HG02981 (cell line): Measurements from ENCODE around the gene REC114.

Experiments used
- ATAC-seq: cut with Tn5 transposase; IDR thresholded peaks from one replicate; pipeline ENCODE4 v1.9.1; 2021; ENCODE audit warnings: mild to moderate bottlenecking, moderate library complexity; ENCODE audit not compliant: unreplicated experiment

REC114 gene

GRCh38 chr15:73601451-73602445 lies 158.8 kb downstream of the REC114 start:
- ATAC-seq = no peak

- no peak for ATAC-seq
Observed at GRCh38 chr15:73602446-73602843, 159.5 kb downstream of the REC114 start.

DNA sequence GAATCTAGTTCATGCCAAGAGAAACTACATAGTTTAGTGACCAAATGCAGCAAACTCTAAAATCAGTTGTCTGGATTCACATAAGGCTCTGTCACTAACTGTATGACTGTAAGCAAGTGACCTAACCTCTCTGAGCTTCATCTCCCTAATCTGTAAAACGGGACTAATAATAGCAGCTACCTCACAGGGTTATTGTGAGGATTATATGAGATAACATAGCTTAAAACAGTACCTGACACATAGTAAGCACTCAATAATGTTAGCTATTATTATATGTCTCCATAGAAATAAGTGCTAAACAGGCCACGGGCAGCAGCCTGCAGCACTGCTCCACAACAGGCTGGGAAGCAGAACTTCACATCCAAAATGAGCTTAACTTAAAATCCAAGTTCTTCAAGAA lies 160.0 kb downstream of the REC114 start:
- ATAC-seq = no peak

DNA sequence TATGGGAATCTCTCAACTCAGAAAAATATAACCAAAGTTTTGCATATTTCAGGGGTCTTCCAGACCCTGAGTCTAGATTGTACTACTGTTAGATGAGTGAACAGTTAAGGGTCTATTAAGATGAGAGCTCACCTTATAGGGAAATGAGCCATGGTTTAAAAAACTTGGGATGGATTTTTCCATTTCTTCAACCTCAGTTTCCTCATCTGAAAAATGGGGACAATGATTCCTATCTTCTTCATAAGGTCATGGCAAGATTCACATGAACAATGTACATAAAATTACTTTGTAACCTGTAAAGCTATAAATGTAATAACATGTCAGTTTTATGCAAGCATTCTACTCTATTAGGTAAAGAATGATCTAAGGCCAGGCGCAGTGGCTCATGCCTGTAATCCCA lies 161.5 kb downstream of the REC114 start:
- ATAC-seq = no peak

- no peak for ATAC-seq
Observed at GRCh38 chr15:73605759-73606436, 162.9 kb downstream of the REC114 start.

DNA sequence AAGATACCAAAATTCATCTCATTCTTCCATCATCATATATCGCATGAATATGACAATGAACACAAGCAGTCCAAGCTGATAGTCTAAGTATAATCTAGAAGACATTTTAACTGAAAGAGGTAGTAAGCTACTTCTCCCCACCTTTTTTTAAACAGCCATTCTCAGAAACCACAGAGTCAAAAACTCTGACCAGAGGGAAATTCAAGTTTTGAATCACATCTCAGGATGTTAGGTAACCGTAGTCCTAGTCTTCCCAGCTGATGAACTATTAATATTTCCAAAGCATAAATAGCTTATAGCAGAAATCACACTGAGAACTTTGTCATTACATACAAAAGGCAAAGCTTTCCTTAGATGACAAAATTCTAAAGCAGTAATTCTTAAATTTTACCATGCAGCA lies 164.4 kb downstream of the REC114 start:
- no peak for ATAC-seq

DNA sequence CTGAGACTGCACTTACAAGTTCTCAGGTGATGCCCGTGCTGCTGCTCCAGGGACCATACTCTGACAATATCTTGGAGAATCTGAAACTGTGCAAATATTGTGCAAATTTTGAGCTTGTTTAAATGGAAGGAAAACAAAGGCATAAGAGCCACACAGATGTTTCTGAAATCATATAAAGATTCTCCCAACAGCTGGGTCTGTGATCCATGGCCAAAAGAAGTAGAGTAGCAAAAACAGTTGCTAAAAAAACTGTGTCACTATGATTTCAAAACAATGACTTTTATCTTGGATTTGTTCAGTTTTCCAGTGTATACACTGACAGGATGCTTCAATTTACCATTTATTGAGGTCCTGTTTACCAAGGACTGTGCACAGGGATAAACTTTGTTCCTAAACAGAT lies 164.9 kb downstream of the REC114 start:
- no peak for ATAC-seq

DNA sequence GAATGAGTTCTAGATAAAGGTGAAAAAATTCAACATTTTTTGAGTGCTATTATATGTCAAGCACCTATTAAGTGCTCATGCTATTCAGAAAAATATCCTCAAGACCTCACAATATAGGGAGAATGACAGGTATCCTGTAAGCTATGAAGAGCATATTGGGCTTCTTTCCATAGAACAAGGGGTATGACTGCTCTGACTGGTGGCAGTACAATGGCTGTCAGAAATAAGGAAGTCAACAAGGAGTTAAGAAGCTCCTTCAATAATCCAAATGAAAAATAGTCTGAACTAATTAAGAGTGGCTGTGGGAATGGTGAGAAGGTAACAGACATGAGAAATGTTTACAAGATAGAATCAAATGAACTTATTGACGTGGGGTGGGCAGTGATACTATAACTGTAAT lies 165.5 kb downstream of the REC114 start:
- ATAC-seq = no peak

DNA sequence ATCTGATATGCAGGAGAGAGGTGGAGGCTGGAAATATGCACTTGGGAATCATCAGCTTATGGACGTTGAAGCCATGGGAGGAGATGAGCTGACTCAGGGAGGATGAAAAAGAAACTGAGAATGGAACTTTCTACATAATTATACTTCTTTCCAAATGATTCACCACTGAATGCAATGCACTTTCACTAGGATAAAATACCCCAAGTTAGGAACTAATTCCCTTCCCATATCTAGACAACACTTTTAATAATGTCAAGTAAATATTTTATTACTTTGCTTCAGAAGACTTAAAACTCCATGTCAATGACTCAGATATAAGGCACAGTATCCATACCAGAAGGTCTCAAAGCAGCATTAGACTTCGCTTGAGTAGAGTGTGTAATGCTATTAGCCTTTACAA lies 166.0 kb downstream of the REC114 start:
- ATAC-seq = no peak
